Type B pancreatic cell (in vitro differentiated cells): ENCODE data around the gene CA9. TPM values are rescaled to one million over a fixed set of nuclear protein-coding genes. Genes with fewer than 3 reads are reported as not detected.

ENCODE experiments used
- DNase-seq: peaks from one replicate; pipeline ENCODE4 v3.0.0; 2021; ENCODE audit warnings: mixed read lengths; ENCODE audit not compliant: unreplicated experiment; ENCODE audit errors: extremely low spot score
- H3K27ac Mint-ChIP-seq: 2 replicates; pipeline ENCODE4 v1.8.0; 2021; ENCODE audit warnings: mild to moderate bottlenecking, mixed read lengths
- H3K27me3 Mint-ChIP-seq: 2 replicates; pipeline ENCODE4 v1.8.0; 2021; ENCODE audit warnings: mixed read lengths
- H3K36me3 Mint-ChIP-seq: 2 replicates; pipeline ENCODE4 v1.8.0; 2021; ENCODE audit warnings: mixed read lengths
- H3K4me1 Mint-ChIP-seq: one replicate; pipeline ENCODE4 v1.8.0; 2021; ENCODE audit warnings: mixed read lengths; ENCODE audit not compliant: unreplicated experiment
- H3K4me3 Mint-ChIP-seq: 2 replicates; pipeline ENCODE4 v1.8.0; 2021; ENCODE audit warnings: mild to moderate bottlenecking, mixed read lengths
- H3K9me3 Mint-ChIP-seq: 2 replicates; pipeline ENCODE4 v1.8.0; 2021; ENCODE audit warnings: mixed read lengths
- total RNA-seq: library from RNA; stranded (reverse); gene quantifications from 2 replicates; pipeline ENCODE4 v1.2.1, GENCODE V29; 2021; ENCODE audit warnings: low replicate concordance
- TF ChIP-seq, protein P1 (sequence below): fragments of 200-600 bp; sonication (generic); conservative IDR thresholded peaks from 2 replicates; pipeline ENCODE4 v1.5.0; 2021; ENCODE audit warnings: antibody characterized with exemption, mild to moderate bottlenecking

Gene CA9
- total RNA-seq, 1 donor from 2014 or later: 1.5 TPM

DNA sequence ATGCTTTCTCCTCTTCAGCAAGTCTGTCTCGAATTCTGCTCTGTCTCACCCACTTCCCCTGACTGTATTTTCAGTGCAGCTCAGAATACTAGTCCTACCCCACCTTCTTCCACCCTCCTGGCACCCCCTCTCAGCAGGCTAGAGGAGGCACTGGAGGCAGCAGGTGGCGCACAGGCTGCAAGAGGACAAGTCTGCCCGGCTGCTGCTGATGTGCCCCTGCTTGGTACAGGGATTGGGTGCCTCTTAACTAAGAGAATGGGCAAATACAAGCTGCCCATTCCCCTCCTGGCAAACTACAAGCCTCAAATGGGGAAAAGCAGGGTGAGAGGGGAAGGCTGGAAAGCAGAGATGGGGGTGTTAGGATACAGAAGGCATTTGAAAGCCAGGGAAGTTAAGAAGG, 53.2 kb downstream of the CA9 start:
- Mint-ChIP-seq H3K4me3 (peak overlapping the region; percentile 16), H3K27me3 (no peaks in the 10 kb centered on the region), H3K36me3 (peaks cover 21% of the 10 kb centered on the region), H3K9me3 (no peaks in the 10 kb centered on the region), H3K27ac (no peak overlapping the region), H3K4me1 (peaks cover 8% of the 10 kb centered on the region)
- TF ChIP-seq, protein P1, sequence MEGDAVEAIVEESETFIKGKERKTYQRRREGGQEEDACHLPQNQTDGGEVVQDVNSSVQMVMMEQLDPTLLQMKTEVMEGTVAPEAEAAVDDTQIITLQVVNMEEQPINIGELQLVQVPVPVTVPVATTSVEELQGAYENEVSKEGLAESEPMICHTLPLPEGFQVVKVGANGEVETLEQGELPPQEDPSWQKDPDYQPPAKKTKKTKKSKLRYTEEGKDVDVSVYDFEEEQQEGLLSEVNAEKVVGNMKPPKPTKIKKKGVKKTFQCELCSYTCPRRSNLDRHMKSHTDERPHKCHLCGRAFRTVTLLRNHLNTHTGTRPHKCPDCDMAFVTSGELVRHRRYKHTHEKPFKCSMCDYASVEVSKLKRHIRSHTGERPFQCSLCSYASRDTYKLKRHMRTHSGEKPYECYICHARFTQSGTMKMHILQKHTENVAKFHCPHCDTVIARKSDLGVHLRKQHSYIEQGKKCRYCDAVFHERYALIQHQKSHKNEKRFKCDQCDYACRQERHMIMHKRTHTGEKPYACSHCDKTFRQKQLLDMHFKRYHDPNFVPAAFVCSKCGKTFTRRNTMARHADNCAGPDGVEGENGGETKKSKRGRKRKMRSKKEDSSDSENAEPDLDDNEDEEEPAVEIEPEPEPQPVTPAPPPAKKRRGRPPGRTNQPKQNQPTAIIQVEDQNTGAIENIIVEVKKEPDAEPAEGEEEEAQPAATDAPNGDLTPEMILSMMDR: no peak
- DNase-seq: no peak

DNA sequence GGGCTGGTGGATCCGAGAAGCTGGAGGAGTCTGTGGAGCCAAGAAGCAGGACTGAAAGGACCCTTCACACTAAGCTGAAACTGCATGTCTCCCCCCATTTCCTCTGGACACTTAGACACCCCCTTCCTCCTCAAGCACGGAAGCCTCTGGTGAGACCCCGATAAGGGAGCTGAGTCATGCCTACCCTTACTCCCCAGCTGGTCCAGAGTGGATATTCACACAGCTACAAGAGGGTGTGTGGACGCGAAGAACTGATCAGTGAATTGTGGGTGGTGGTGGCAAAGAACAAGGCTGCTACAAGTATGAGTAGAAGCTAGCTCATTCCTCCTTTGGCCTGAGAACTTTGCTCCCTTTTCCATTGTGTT, 53.9 kb downstream of the CA9 start:
- TF ChIP-seq, protein P1: no peak
- H3K27ac Mint-ChIP-seq: no peak overlapping the region
- H3K4me1 Mint-ChIP-seq: peaks cover 8% of the 10 kb centered on the region
- peaks cover 14% of the 10 kb centered on the region for H3K36me3 Mint-ChIP-seq
- no peak overlapping the region for H3K4me3 Mint-ChIP-seq
- H3K9me3 Mint-ChIP-seq: no peaks in the 10 kb centered on the region
- H3K27me3 Mint-ChIP-seq: no peaks in the 10 kb centered on the region
- DNase-seq: no peak

DNA sequence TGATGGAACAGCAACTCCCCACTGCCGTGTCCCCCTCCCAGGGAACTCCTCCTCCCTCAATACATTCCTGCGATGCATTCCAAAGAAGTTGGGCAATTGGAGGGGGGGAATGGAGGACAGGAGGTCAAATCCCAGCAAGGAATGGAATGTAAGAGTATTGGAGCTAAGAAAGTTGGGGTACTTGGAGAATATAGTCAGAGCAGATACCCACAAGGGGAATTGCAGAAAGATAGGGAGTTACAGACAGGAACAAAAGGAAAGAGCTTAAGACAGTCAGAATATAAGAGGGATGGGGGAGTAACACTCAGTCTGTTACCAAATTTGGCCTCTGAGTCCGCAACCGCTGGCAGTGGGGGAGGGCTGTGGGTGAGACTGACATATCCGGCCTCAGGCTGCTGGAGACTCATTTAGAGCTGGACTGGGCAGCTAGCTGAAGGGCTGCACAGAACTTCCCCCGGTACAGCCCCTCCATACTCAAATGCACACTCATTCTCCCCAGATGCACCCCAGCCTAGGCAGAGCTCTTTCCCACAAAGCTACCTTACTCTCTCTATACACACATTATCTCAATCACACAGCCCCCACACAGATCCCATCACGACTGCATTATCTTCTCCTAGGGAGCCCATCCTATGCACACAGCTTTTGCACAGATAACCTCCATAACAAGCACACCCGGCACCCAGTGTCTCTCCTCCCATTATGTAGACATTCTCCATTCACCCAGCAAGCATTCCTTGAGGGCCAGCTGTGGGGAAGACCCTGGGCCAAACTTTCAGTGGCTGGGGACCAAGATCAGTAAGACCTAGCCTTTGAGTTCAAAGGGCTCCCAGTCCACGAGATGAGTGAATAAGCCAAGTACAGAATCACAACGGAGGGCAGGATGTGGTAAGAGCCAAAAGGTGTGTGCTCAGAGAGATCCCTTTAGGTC, 54.6 kb downstream of the CA9 start:
- TF ChIP-seq, protein P1: no peak
- Mint-ChIP-seq H3K4me1 (peaks cover 13% of the 10 kb centered on the region), H3K27ac (no peak overlapping the region), H3K4me3 (no peak overlapping the region), H3K9me3 (no peaks in the 10 kb centered on the region), H3K36me3 (peaks cover 15% of the 10 kb centered on the region), H3K27me3 (no peaks in the 10 kb centered on the region)
- no peak for DNase-seq

DNA sequence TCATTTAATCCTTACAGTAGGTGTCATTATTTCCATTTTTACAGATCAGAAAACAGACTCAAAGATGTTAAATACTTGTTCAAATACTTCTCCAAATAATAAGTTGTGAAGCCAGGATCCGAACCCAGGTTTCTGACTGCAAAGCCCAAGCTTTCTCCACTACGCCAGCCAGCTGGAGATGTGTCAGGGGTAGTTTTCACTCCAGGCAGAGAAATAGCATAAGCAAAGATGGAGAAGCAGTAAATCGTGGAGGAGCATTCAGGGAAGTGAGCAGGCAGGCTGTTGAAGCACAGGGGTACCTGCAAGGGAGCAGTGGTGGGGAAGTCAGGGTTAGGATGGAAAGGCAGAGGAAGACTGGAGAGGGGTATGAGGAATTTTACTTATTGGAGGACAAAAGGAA, 55.4 kb downstream of the CA9 start:
- H3K27ac Mint-ChIP-seq: no peak overlapping the region
- H3K36me3 Mint-ChIP-seq: peaks cover 17% of the 10 kb centered on the region
- no peak overlapping the region for H3K4me3 Mint-ChIP-seq
- TF ChIP-seq, protein P1: no peak
- no peak for DNase-seq
- H3K9me3 Mint-ChIP-seq: no peaks in the 10 kb centered on the region
- H3K4me1 Mint-ChIP-seq: peaks cover 16% of the 10 kb centered on the region
- H3K27me3 Mint-ChIP-seq: no peaks in the 10 kb centered on the region

DNA sequence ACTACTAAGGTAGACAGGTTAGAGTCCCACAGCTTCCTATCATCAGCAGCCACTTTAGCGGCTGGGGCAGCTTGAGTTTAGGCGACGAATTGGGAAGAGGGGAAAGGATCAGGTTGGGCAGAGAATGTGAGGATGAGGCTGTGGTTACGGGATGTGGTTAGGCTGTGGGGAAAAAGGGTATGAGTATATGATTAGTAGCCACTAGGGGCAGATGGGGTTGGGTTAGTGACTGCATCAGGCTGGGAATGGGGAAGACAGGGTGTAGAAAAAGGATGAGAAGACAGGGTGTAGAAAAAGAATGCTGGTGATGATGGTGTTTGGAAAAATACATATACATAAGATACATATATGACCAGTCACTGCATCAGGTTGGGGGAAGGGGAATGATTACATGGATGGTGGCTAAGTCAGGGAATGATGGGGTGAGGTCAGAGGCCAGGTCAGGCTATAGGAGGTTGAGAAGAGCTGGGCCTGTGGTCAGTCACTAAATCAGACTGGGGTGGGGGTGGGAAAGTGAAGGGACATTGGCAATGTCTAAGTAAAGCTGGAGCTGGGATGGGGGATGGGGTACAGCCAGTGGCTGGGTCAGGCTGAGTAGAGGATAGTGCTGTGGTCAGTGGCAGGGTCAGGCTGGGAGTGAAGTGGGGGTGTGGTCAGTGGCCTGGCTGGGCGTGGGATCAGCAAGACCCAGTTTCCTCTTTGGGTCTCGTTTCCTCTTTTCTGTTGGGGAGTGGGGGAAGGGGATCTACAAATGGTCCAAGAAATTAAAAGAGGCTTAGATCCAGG, 56.2 kb downstream of the CA9 start:
- Mint-ChIP-seq H3K27ac (no peak overlapping the region), H3K27me3 (no peaks in the 10 kb centered on the region), H3K36me3 (peaks cover 11% of the 10 kb centered on the region), H3K4me1 (peaks cover 16% of the 10 kb centered on the region), H3K9me3 (no peaks in the 10 kb centered on the region), H3K4me3 (no peak overlapping the region)
- TF ChIP-seq, protein P1: peak; percentile 72
- no peak for DNase-seq
